Measurements from ENCODE around the gene TMEM97. TPM values are rescaled to one million over a fixed set of nuclear protein-coding genes. Genes with fewer than 3 reads are reported as not detected.

TMEM97 gene
- total and polyA plus RNA-seq, 8 donors, result 7.6 to 54.0 (median 29.7) TPM

- 82 to 97% (median 92%) methylated on average over 3 of the region's 3 CpGs for WGBS, 5 donors
- H3K9me3 ChIP-seq, result no peaks in the 10 kb centered on the region
- no peak overlapping the region for H3K27ac ChIP-seq
- no peaks in the 10 kb centered on the region for H3K27me3 ChIP-seq
- H3K4me3 ChIP-seq, result no peak overlapping the region
- intact Hi-C loops (cut with DNase I; ENCODE audit: low total_unique reads), result no loop called here
- H3K36me3 ChIP-seq, result peaks cover 21 to 52% (median 49%) of the 10 kb centered on the region in 4 donors
- DNase-seq, result no peak
- TF ChIP-seq POLR2AphosphoS5 (IDR thresholded peaks at IDR 0.05), result no peak
- no peak for TF ChIP-seq EP300 (IDR thresholded peaks at IDR 0.05)
- TF ChIP-seq CTCF (IDR thresholded peaks at IDR 0.05), result no peak
- TF ChIP-seq POLR2A (IDR thresholded peaks at IDR 0.05), result no peak
- H3K4me1 ChIP-seq, result peaks cover 7 to 10% (median 9%) of the 10 kb centered on the region in 4 donors
Observed at GRCh38 chr17:28365487-28365886, 46.5 kb downstream of the TMEM97 start.

- H3K27me3 ChIP-seq, result peaks cover 0 to 3% (median 1%) of the 10 kb centered on the region in 3 donors
- no peak overlapping the region for H3K27ac ChIP-seq
- H3K9me3 ChIP-seq, result no peaks in the 10 kb centered on the region
- peaks cover 11 to 41% (median 37%) of the 10 kb centered on the region in 4 donors for H3K36me3 ChIP-seq
- peaks cover 15 to 21% (median 20%) of the 10 kb centered on the region in 4 donors for H3K4me1 ChIP-seq
- WGBS, 5 donors, result 57 to 90% (median 76%) methylated on average over 1 of the region's 1 CpG
- no peak overlapping the region for H3K4me3 ChIP-seq
- TF ChIP-seq POLR2AphosphoS5 (IDR thresholded peaks at IDR 0.05) (no peak), EP300 (IDR thresholded peaks at IDR 0.05) (no peak), POLR2A (IDR thresholded peaks at IDR 0.05) (no peak)
- no peak for DNase-seq
- intact Hi-C loops (cut with DNase I; ENCODE audit: low total_unique reads), result no loop called here
Observed at GRCh38 chr17:28366605-28367004, 47.6 kb downstream of the TMEM97 start.

GRCh38 chr17:28367641-28368305 lies 48.8 kb downstream of the TMEM97 start:
- Histone ChIP-seq H3K36me3 (peaks cover 8 to 29% (median 26%) of the 10 kb centered on the region in 4 donors), H3K9me3 (no peaks in the 10 kb centered on the region), H3K27me3 (peaks cover 0 to 15% (median 5%) of the 10 kb centered on the region in 3 donors), H3K27ac (no peak overlapping the region), H3K4me1 (peaks cover 26 to 32% (median 32%) of the 10 kb centered on the region in 4 donors), H3K4me3 (no peak overlapping the region)
- intact Hi-C loops (cut with DNase I; ENCODE audit: low total_unique reads), result no loop called here
- 79 to 89% (median 86%) methylated on average over 13 to 21 of the region's 21 CpGs for WGBS, 5 donors
- DNase-seq, result no peak
- TF ChIP-seq POLR2A (IDR thresholded peaks at IDR 0.05) (no peak), CTCF (IDR thresholded peaks at IDR 0.05) (no peak), EP300 (IDR thresholded peaks at IDR 0.05) (no peak), POLR2AphosphoS5 (IDR thresholded peaks at IDR 0.05) (no peak)

- no peak for TF ChIP-seq CTCF (IDR thresholded peaks at IDR 0.05)
- TF ChIP-seq POLR2A (IDR thresholded peaks at IDR 0.05), result no peak
- no peak for TF ChIP-seq EP300 (IDR thresholded peaks at IDR 0.05)
- TF ChIP-seq POLR2AphosphoS5 (IDR thresholded peaks at IDR 0.05), result no peak
- no peak overlapping the region for H3K4me3 ChIP-seq
- H3K27ac ChIP-seq, result no peak overlapping the region
- H3K4me1 ChIP-seq, result peaks cover 28 to 38% (median 36%) of the 10 kb centered on the region in 4 donors
- no peaks in the 10 kb centered on the region for H3K9me3 ChIP-seq
- intact Hi-C loops (cut with DNase I; ENCODE audit: low total_unique reads), result no loop called here
- no peak for DNase-seq
- 50 to 70% (median 56%) methylated on average over 5 of the region's 5 CpGs for WGBS, 5 donors
- H3K36me3 ChIP-seq, result peaks cover 4 to 23% (median 20%) of the 10 kb centered on the region in 4 donors
- peaks cover 0 to 21% (median 5%) of the 10 kb centered on the region in 3 donors for H3K27me3 ChIP-seq
Observed at GRCh38 chr17:28368306-28368831, 49.4 kb downstream of the TMEM97 start.

Measured in stomach (tissue), 9 donors.